PC-3 (cell line): ENCODE measurements around the gene ATF6. TPM values are rescaled to one million over a fixed set of nuclear protein-coding genes. Genes with fewer than 3 reads are reported as not detected.

Source experiments
- ATAC-seq: fragments of 200-7000 bp; cut with Tn5 transposase; 2 replicates; pipeline ENCODE4 v1.9.1; 2020; ENCODE audit warnings: mild to moderate bottlenecking, moderate library complexity
- BruUV-seq: library from RNA; stranded (reverse); fragments of 400-500 nt; replicated peaks from 2 replicates; lab custom pipeline; 2021; lab: Mats Ljungman, UMichigan
- CTCF ChIA-PET: fragments of 300-600 bp; sonication (Branson Sonifier 250); formaldehyde crosslinking; loops from one replicate; lab custom pipeline; 2022; ENCODE audit warnings: antibody characterized with exemption; lab: Charles Lee
- POLR2A ChIA-PET: fragments of 300-600 bp; sonication (Branson Sonifier 250); formaldehyde crosslinking; loops from one replicate; lab custom pipeline; 2022; ENCODE audit warnings: antibody characterized with exemption; ENCODE audit not compliant: unreplicated experiment; lab: Charles Lee
- DNase-seq: peaks from one replicate; pipeline ENCODE4 v3.0.0-alpha.2; 2015
- H2AFZ ChIP-seq: fragments of 300-600 bp; sonication (generic); 2 replicates; pipeline ENCODE4 v1.6.0; 2016; ENCODE audit warnings: antibody characterized with exemption, low read length
- H3F3A ChIP-seq: fragments of 300-600 bp; sonication (generic); one replicate; pipeline ENCODE4 v1.6.0; 2017; ENCODE audit warnings: antibody characterized with exemption, low read length, control low read depth, mild to moderate bottlenecking; ENCODE audit not compliant: unreplicated experiment
- H3K27ac ChIP-seq: fragments of 300-600 bp; sonication (generic); 2 replicates; pipeline ENCODE4 v1.5.1; 2016; ENCODE audit warnings: mild to moderate bottlenecking, low read length
- H3K27me3 ChIP-seq: fragments of 300-600 bp; sonication (generic); 2 replicates; pipeline ENCODE4 v1.6.1; 2016; ENCODE audit warnings: low read length, mixed read lengths
- H3K36me3 ChIP-seq: fragments of 300-600 bp; sonication (generic); 2 replicates; pipeline ENCODE4 v1.6.1; 2016; ENCODE audit warnings: low read depth, mixed run types, low read length, mixed read lengths
- H3K4me1 ChIP-seq: fragments of 300-600 bp; sonication (generic); 2 replicates; pipeline ENCODE4 v1.5.1; 2016; ENCODE audit warnings: low read length; ENCODE audit not compliant: insufficient read depth
- H3K4me2 ChIP-seq: fragments of 300-600 bp; sonication (generic); 2 replicates; pipeline ENCODE4 v1.6.0; 2016; ENCODE audit warnings: low read length
- H3K4me3 ChIP-seq: fragments of 300-600 bp; sonication (generic); 2 replicates; pipeline ENCODE4 v1.5.1; 2016; ENCODE audit warnings: mild to moderate bottlenecking, low read length, mixed read lengths
- H3K79me2 ChIP-seq: fragments of 300-600 bp; sonication (generic); 2 replicates; pipeline ENCODE4 v1.6.1; 2017; ENCODE audit warnings: low read length, mixed read lengths
- H3K9ac ChIP-seq: fragments of 300-600 bp; sonication (generic); 2 replicates; pipeline ENCODE4 v1.6.0; 2016; ENCODE audit warnings: mild to moderate bottlenecking, low read length
- H3K9me2 ChIP-seq: fragments of 300-600 bp; sonication (generic); replicated peaks from 2 replicates; pipeline ENCODE4 v1.6.1; 2016; ENCODE audit warnings: mixed run types, low read length, mixed read lengths
- H3K9me3 ChIP-seq: fragments of 300-600 bp; sonication (generic); 2 replicates; pipeline ENCODE4 v1.6.1; 2016; ENCODE audit warnings: low read length, mixed read lengths
- H4K20me1 ChIP-seq: fragments of 300-600 bp; sonication (generic); 2 replicates; pipeline ENCODE4 v1.6.1; 2016; ENCODE audit warnings: low read length, mixed read lengths
- EZH2 ChIP-seq: fragments of 300-600 bp; sonication (generic); IDR thresholded peaks from one replicate; pipeline ENCODE4 v1.6.1; 2017; ENCODE audit warnings: antibody characterized with exemption, mild to moderate bottlenecking, low read length; ENCODE audit not compliant: unreplicated experiment
- EZH2phosphoT487 ChIP-seq: fragments of 300-600 bp; sonication (generic); IDR thresholded peaks from 2 replicates; pipeline ENCODE4 v1.6.1; 2018; ENCODE audit warnings: mild to moderate bottlenecking, antibody characterized with exemption, low read length, borderline replicate concordance
- intact Hi-C: fragments of 100-400 bp; cut with micrococcal nuclease; formaldehyde crosslinking; loops from 2 replicates; pipeline ENCODE4 v1.9.0; 2023
- total RNA-seq: library from RNA; depleted of rRNA; stranded (reverse); fragments of >200 nt; gene quantifications from 2 replicates; pipeline ENCODE4 v1.2.3, GENCODE V29; 2014
- TF ChIP-seq, protein P1 (sequence below): fragments of 300-600 bp; sonication (generic); conservative IDR thresholded peaks from 2 replicates; pipeline ENCODE4 v1.5.1; 2017; ENCODE audit warnings: antibody characterized with exemption, low read depth, mild to moderate bottlenecking, low read length

Gene ATF6
- total RNA-seq, 1 experiment from 2014 or later: 19.7 TPM

GRCh38 chr1:161770250-161770649 lies 4.1 kb downstream of the ATF6 start:
- no peak for DNase-seq
- Histone ChIP-seq H3F3A (peaks cover 3% of the 10 kb centered on the region), H2AFZ (no peak overlapping the region), H3K27ac (no peak overlapping the region), H3K27me3 (no peaks in the 10 kb centered on the region), H3K4me3 (no peak overlapping the region), H3K9ac (no peak overlapping the region), H3K4me1 (peaks cover 21% of the 10 kb centered on the region), H3K36me3 (no peaks in the 10 kb centered on the region), H3K79me2 (peaks cover 88% of the 10 kb centered on the region), H3K4me2 (no peak overlapping the region), H3K9me3 (no peaks in the 10 kb centered on the region), H4K20me1 (0 out of 2 replicates have a peak, but pooled peaks cover 2% of the 10 kb centered on the region), H3K9me2 (no peaks in the 10 kb centered on the region)
- ChIA-PET CTCF (no interaction called here), POLR2A (no interaction called here)
- ATAC-seq: no peak
- BruUV-seq: no TSS peak
- intact Hi-C loops: no loop called here
- TF ChIP-seq, protein P1, sequence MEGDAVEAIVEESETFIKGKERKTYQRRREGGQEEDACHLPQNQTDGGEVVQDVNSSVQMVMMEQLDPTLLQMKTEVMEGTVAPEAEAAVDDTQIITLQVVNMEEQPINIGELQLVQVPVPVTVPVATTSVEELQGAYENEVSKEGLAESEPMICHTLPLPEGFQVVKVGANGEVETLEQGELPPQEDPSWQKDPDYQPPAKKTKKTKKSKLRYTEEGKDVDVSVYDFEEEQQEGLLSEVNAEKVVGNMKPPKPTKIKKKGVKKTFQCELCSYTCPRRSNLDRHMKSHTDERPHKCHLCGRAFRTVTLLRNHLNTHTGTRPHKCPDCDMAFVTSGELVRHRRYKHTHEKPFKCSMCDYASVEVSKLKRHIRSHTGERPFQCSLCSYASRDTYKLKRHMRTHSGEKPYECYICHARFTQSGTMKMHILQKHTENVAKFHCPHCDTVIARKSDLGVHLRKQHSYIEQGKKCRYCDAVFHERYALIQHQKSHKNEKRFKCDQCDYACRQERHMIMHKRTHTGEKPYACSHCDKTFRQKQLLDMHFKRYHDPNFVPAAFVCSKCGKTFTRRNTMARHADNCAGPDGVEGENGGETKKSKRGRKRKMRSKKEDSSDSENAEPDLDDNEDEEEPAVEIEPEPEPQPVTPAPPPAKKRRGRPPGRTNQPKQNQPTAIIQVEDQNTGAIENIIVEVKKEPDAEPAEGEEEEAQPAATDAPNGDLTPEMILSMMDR: no peak
- TF ChIP-seq EZH2phosphoT487 (no peak), EZH2 (no peak)

DNA sequence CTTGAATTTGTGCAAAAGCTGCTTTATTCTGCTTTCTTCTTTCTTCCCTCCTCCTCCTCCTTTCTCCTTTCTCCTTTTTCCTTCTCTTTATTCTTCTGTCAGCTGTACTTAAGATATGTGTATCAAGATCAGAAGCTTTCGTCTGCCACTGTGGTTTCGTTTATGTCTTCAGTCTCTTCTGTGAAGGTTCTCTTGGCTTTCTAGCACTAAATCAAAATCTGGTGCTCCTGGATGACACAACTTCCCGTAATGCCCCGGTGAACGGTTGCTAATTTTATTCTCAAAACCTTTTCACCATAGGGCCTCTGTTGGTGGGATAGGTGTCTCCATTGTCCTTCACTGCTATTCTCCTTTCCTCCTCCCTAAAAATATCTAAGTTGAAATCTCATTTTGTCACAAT lies 5.0 kb downstream of the ATF6 start:
- ATAC-seq: no peak
- H3K27me3 ChIP-seq: no peaks in the 10 kb centered on the region
- ChIA-PET POLR2A (no interaction called here), CTCF (no interaction called here)
- 0 out of 2 replicates have a peak, but pooled peaks cover 8% of the 10 kb centered on the region for H4K20me1 ChIP-seq
- no peaks in the 10 kb centered on the region for H3K36me3 ChIP-seq
- intact Hi-C loops: no loop called here
- no peaks in the 10 kb centered on the region for H3K9me3 ChIP-seq
- peaks cover 21% of the 10 kb centered on the region for H3K4me1 ChIP-seq
- H3K4me3 ChIP-seq: no peak overlapping the region
- H3F3A ChIP-seq: no peaks in the 10 kb centered on the region
- no peak overlapping the region for H3K4me2 ChIP-seq
- no peak overlapping the region for H3K9ac ChIP-seq
- no TSS peak for BruUV-seq
- H3K9me2 ChIP-seq: no peaks in the 10 kb centered on the region
- no peak overlapping the region for H2AFZ ChIP-seq
- DNase-seq: no peak
- TF ChIP-seq EZH2 (no peak), EZH2phosphoT487 (no peak)
- TF ChIP-seq, protein P1: no peak
- H3K27ac ChIP-seq: no peak overlapping the region
- H3K79me2 ChIP-seq: peaks cover 95% of the 10 kb centered on the region

DNA sequence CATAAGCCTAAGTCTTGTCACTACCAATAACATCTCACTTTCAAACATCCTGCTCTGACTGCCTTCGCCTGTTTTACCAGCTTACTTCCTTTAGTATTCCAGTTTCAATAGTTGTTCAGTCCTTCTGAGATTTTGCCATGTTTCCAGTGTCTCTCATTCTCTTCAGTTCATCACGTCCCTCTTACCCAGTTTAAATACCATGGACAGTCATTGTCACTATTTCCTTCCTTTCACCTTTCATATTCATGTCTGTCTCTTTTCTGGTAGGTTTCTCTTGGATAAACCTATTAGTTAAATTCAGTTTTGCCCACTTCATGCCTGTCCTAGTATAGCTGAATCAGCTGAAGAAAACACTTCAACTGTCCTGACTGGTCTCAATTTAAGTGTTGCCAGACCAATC lies 5.9 kb downstream of the ATF6 start:
- Histone ChIP-seq H3K27ac (no peak overlapping the region), H3K27me3 (no peaks in the 10 kb centered on the region), H3K4me1 (peaks cover 21% of the 10 kb centered on the region), H3K9me3 (no peaks in the 10 kb centered on the region), H3K4me3 (no peak overlapping the region), H3K9ac (no peak overlapping the region), H2AFZ (no peak overlapping the region), H3K4me2 (no peak overlapping the region), H3F3A (no peaks in the 10 kb centered on the region), H3K9me2 (no peaks in the 10 kb centered on the region), H3K36me3 (no peaks in the 10 kb centered on the region), H3K79me2 (peaks cover 95% of the 10 kb centered on the region), H4K20me1 (0 out of 2 replicates have a peak, but pooled peaks cover 14% of the 10 kb centered on the region)
- no peak for ATAC-seq
- TF ChIP-seq, protein P1: no peak
- TF ChIP-seq EZH2phosphoT487 (no peak), EZH2 (no peak)
- BruUV-seq: no TSS peak
- DNase-seq: no peak
- POLR2A ChIA-PET: interaction anchor here (0.6 kb wide), 1 partner anchor 23 kb away, joined by 12 read pairs; the partner anchor contains the start of gene DUSP12
- CTCF ChIA-PET: no interaction called here
- intact Hi-C loops: no loop called here
